Suprapubic skin (tissue), 4 donors: Measurements from ENCODE around the gene CNTN2. TPM values are rescaled to one million over a fixed set of nuclear protein-coding genes. Genes with fewer than 3 reads are reported as not detected.

Experiments
- DNase-seq, 2 donors: peaks; one replicate each; pipeline ENCODE4 v3.0.0-alpha.2; 2019; ENCODE audit warnings: low spot score in 2 of 2
- H3K27ac ChIP-seq: fragments of 200-600 bp; sonication (generic); one replicate; pipeline ENCODE4 v1.5.1; 2019
- H3K27me3 ChIP-seq: fragments of 200-600 bp; sonication (generic); one replicate; pipeline ENCODE4 v1.5.1; 2019
- H3K36me3 ChIP-seq: fragments of 200-600 bp; sonication (generic); one replicate; pipeline ENCODE4 v1.5.1; 2019
- H3K4me1 ChIP-seq: fragments of 200-600 bp; sonication (generic); one replicate; pipeline ENCODE4 v1.5.1; 2019
- H3K4me3 ChIP-seq: fragments of 200-600 bp; sonication (generic); one replicate; pipeline ENCODE4 v1.5.1; 2019; ENCODE audit warnings: mild to moderate bottlenecking
- H3K9me3 ChIP-seq: fragments of 200-600 bp; sonication (generic); one replicate; pipeline ENCODE4 v1.5.1; 2019
- EP300 ChIP-seq: sonication (generic); formaldehyde crosslinking; IDR thresholded peaks from one replicate; pipeline ENCODE4 v1.6.1; 2017; ENCODE audit warnings: antibody characterized with exemption
- POLR2A ChIP-seq, 2 donors: fragments of 450-650 bp; IDR thresholded peaks; one replicate each; pipeline ENCODE4 v1.6.1; 2017; ENCODE audit warnings: antibody characterized with exemption in 2 of 2, mild to moderate bottlenecking in 2 of 2, moderate library complexity in 2 of 2
- POLR2AphosphoS5 ChIP-seq, 3 donors: sonication (generic); formaldehyde crosslinking; IDR thresholded peaks; one replicate each; pipeline ENCODE4 v1.6.1; 2017; ENCODE audit warnings: antibody characterized with exemption in 3 of 3
- WGBS: methylation state at CpG from one replicate; pipeline ENCODE4 v1.1.5; 2018; 5-methylcytosine and 5-hydroxymethylcytosine counted together
- total RNA-seq, 4 donors: library from RNA; depleted of rRNA; stranded (reverse); fragments of >200 nt; gene quantifications; one replicate each; pipeline ENCODE4 v1.1.0, GENCODE V29; 2016
- TF ChIP-seq, protein P1 (sequence below), 2 donors: fragments of 200-600 bp in 1 of 2; fragments of 450-650 bp in 1 of 2; sonication (generic) in 1 of 2; IDR thresholded peaks; one replicate each; pipeline ENCODE4 v1.5.1; 2016 to 2019; ENCODE audit warnings: antibody characterized with exemption in 2 of 2, mild to moderate bottlenecking in 1 of 2, moderate library complexity in 1 of 2

The CNTN2 gene
- total RNA-seq, 4 donors from 2014 or later: 0.68 to 13.3 (median 1.7) TPM

DNA sequence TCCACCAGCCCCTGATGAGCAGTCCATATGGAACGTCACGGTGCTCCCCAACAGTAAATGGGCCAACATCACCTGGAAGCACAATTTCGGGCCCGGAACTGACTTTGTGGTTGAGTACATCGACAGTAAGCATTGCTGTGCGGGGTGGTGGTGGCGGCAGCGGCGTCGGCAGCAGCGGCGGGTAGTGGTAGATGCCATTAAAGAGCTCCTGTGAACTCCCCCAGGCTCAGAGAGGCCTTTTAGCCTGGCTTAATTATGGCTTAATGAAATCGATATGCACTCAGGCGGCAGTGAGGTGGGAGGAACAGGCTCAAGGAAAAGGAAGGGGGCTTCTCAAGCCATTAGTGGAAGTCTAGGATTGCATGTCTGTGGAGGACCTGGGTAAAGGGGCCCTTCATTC lies 41.9 kb upstream of the CNTN2 start:
- DNase-seq: no peak
- H3K27ac ChIP-seq: no peak overlapping the region
- no peaks in the 10 kb centered on the region for H3K9me3 ChIP-seq
- no peak overlapping the region for H3K4me3 ChIP-seq
- no peaks in the 10 kb centered on the region for H3K36me3 ChIP-seq
- no peak for TF ChIP-seq EP300
- TF ChIP-seq, protein P1, sequence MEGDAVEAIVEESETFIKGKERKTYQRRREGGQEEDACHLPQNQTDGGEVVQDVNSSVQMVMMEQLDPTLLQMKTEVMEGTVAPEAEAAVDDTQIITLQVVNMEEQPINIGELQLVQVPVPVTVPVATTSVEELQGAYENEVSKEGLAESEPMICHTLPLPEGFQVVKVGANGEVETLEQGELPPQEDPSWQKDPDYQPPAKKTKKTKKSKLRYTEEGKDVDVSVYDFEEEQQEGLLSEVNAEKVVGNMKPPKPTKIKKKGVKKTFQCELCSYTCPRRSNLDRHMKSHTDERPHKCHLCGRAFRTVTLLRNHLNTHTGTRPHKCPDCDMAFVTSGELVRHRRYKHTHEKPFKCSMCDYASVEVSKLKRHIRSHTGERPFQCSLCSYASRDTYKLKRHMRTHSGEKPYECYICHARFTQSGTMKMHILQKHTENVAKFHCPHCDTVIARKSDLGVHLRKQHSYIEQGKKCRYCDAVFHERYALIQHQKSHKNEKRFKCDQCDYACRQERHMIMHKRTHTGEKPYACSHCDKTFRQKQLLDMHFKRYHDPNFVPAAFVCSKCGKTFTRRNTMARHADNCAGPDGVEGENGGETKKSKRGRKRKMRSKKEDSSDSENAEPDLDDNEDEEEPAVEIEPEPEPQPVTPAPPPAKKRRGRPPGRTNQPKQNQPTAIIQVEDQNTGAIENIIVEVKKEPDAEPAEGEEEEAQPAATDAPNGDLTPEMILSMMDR (IDR thresholded peaks at IDR 0.05): no peak
- no peaks in the 10 kb centered on the region for H3K27me3 ChIP-seq
- WGBS: 96% methylated on average over 14 of the region's 14 CpGs
- H3K4me1 ChIP-seq: peaks cover 21% of the 10 kb centered on the region

- Histone ChIP-seq H3K9me3 (no peaks in the 10 kb centered on the region), H3K27ac (no peak overlapping the region), H3K27me3 (no peaks in the 10 kb centered on the region), H3K4me3 (no peak overlapping the region), H3K36me3 (no peaks in the 10 kb centered on the region), H3K4me1 (peaks cover 16% of the 10 kb centered on the region)
- DNase-seq: no peak
- 79% methylated on average over 7 of the region's 7 CpGs for WGBS
- TF ChIP-seq EP300: no peak
- TF ChIP-seq POLR2AphosphoS5 (IDR thresholded peaks at IDR 0.05): no peak
Measured at GRCh38 chr1:205002705-205003104, 40.3 kb upstream of the CNTN2 start.

GRCh38 chr1:205003358-205004131 lies 39.5 kb upstream of the CNTN2 start:
- WGBS: 57% methylated on average over 10 of the region's 10 CpGs
- no peaks in the 10 kb centered on the region for H3K27me3 ChIP-seq
- H3K9me3 ChIP-seq: no peaks in the 10 kb centered on the region

GRCh38 chr1:205004351-205004750 lies 38.7 kb upstream of the CNTN2 start:
- H3K27me3 ChIP-seq: no peaks in the 10 kb centered on the region
- 52% methylated on average over 3 of the region's 3 CpGs for WGBS
- DNase-seq: no peak

More at GRCh38 chr1:205003358-205004131, 39.5 kb upstream of the CNTN2 start:
- no peak for TF ChIP-seq POLR2AphosphoS5 (IDR thresholded peaks at IDR 0.05)
- TF ChIP-seq, protein P1 (IDR thresholded peaks at IDR 0.05): no peak
- no peak for TF ChIP-seq POLR2A (IDR thresholded peaks at IDR 0.05)
- no peak for TF ChIP-seq EP300
- Histone ChIP-seq H3K36me3 (no peaks in the 10 kb centered on the region), H3K4me3 (no peak overlapping the region), H3K27ac (no peak overlapping the region), H3K4me1 (peaks cover 16% of the 10 kb centered on the region)
- no peak for DNase-seq

GRCh38 chr1:205008896-205009295 lies 34.1 kb upstream of the CNTN2 start:
- Histone ChIP-seq H3K9me3 (no peaks in the 10 kb centered on the region), H3K36me3 (no peaks in the 10 kb centered on the region), H3K4me1 (peaks cover 19% of the 10 kb centered on the region), H3K27ac (no peak overlapping the region), H3K27me3 (no peaks in the 10 kb centered on the region), H3K4me3 (no peak overlapping the region)
- 84% methylated on average over 7 of the region's 8 CpGs for WGBS
- DNase-seq: no peak
- TF ChIP-seq, protein P1 (IDR thresholded peaks at IDR 0.05): no peak
- TF ChIP-seq POLR2AphosphoS5 (IDR thresholded peaks at IDR 0.05): no peak
- no peak for TF ChIP-seq POLR2A (IDR thresholded peaks at IDR 0.05)
- TF ChIP-seq EP300: no peak

More at GRCh38 chr1:205004351-205004750, 38.7 kb upstream of the CNTN2 start:
- Histone ChIP-seq H3K9me3 (no peaks in the 10 kb centered on the region), H3K27ac (no peak overlapping the region), H3K4me1 (peaks cover 16% of the 10 kb centered on the region), H3K36me3 (no peaks in the 10 kb centered on the region), H3K4me3 (no peak overlapping the region)
- TF ChIP-seq POLR2A (IDR thresholded peaks at IDR 0.05) (no peak), POLR2AphosphoS5 (IDR thresholded peaks at IDR 0.05) (no peak), EP300 (no peak)
- TF ChIP-seq, protein P1 (IDR thresholded peaks at IDR 0.05): no peak
